ENCODE results near the gene PIK3C3.

PIK3C3 gene

DNA sequence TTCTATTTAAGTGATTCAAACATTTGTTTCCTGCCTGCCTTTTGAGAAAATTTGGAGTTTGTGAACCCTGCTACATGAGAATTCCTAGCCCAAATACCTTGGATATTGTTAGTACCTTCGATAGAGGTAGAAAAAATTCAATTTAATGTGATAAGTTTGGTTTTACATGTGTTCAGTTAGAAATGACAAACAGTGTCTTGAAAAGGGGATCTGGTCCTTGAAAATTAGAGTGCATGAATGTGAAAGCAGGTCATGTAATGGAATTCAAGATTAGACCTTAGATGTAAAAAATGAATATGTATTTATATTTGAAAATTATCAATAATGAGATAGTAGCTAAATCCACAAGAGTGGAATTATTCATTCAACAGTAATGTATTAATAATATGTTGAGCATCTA, 70.5 kb downstream of the PIK3C3 start:
- Histone ChIP-seq H3K36me3 (ENCODE audit: control insufficient read depth, insufficient read depth, low read length) (peaks cover 18% of the 10 kb centered on the region), H3K4me3 (ENCODE audit: low read depth, low read length) (no peak overlapping the region), H3K27me3 (ENCODE audit: control insufficient read depth, insufficient read depth, low read length) (no peaks in the 10 kb centered on the region), H3K9ac (ENCODE audit: low read length) (no peak overlapping the region), H3K9me3 (ENCODE audit: control insufficient read depth, insufficient read depth, low read depth, low read length) (no peaks in the 10 kb centered on the region), H3K4me1 (ENCODE audit: control insufficient read depth, insufficient read depth, low read length) (no peaks in the 10 kb centered on the region), H3K27ac (ENCODE audit: low read depth, low read length) (no peak overlapping the region)

DNA sequence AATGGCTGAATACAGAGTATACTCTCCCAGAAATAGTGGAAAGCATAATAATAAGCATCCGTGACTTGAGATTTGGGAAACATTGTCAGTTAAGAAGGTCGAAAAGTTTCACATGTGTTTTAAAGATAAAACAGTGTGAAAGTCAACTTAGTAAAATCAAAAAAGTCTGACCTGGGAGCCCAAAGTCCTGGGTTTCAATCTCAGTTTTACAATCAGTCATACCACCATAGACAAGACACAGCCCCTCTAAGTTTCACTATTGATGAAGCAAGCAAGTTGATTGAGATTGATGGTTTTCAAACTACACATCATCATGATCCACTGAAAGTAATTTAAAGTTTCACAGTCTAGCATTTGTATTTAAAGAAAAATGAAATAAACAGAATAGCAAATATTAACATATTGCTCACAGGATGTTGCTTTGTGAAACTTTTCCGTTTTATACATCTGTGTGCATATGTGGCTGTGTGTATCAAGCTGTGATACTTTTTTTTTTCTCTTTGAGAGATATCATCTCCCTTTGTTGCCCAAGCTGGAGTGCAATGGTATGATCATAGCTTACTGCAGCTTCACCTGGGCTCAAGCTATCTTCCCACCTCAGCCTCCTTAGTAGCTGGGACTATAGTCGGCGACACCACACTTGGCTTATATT, 71.1 kb downstream of the PIK3C3 start:
- Histone ChIP-seq H3K9me3 (ENCODE audit: control insufficient read depth, insufficient read depth, low read depth, low read length) (no peaks in the 10 kb centered on the region), H3K9ac (ENCODE audit: low read length) (no peak overlapping the region), H3K27ac (ENCODE audit: low read depth, low read length) (no peak overlapping the region), H3K4me1 (ENCODE audit: control insufficient read depth, insufficient read depth, low read length) (no peaks in the 10 kb centered on the region), H3K36me3 (ENCODE audit: control insufficient read depth, insufficient read depth, low read length) (peaks cover 13% of the 10 kb centered on the region), H3K4me3 (ENCODE audit: low read depth, low read length) (no peak overlapping the region), H3K27me3 (ENCODE audit: control insufficient read depth, insufficient read depth, low read length) (no peaks in the 10 kb centered on the region)

DNA sequence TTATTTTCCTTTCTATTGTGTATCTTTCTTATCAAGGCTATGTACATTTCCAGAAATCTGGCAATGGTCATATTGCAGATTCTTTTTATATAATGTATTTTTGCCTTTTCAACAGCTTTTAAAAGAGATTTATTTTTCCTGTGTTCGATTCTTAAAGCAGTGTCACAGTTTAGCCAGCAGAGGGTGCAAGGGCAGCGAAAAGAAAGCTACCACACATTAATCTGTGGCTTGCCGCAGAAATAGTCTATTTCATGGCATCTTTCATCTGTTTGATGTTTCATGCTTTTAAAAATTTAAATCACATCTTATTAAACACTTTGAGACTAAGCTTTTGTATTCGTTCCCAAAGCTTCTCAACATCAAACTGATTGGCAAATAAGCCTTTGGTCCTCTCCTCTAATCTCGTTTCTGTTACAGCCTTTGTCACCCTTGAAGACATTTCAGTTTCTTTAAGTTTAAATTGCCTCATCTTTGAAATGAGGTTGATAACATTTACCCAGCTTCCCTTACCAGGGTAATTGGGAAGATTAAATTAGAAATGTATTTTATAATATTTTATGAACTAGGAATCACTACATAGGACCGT, 73.3 kb downstream of the PIK3C3 start:
- H3K4me3 ChIP-seq (ENCODE audit: low read depth, low read length) = no peak overlapping the region
- H3K27ac ChIP-seq (ENCODE audit: low read depth, low read length) = no peak overlapping the region
- no peaks in the 10 kb centered on the region for H3K4me1 ChIP-seq (ENCODE audit: control insufficient read depth, insufficient read depth, low read length)
- no peak overlapping the region for H3K9ac ChIP-seq (ENCODE audit: low read length)
- peaks cover 13% of the 10 kb centered on the region for H3K36me3 ChIP-seq (ENCODE audit: control insufficient read depth, insufficient read depth, low read length)
- H3K27me3 ChIP-seq (ENCODE audit: control insufficient read depth, insufficient read depth, low read length) = no peaks in the 10 kb centered on the region
- no peaks in the 10 kb centered on the region for H3K9me3 ChIP-seq (ENCODE audit: control insufficient read depth, insufficient read depth, low read depth, low read length)

DNA sequence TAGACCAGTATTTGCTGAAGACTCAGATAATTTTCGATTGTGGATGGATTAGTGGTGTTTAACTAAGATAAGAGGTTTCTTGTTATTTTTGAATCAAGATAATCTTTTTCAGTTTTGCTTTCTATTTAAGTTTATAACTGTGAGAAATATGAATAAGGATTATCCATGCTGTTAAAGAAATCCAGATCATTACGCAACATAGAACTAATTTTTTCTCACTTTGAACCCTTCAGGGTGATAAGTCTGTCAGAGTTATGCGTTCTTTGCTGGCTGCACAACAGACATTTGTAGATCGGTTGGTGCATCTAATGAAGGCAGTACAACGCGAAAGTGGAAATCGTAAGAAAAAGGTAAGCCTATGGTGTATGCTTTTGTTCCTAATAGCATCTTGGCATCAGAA, 74.1 kb downstream of the PIK3C3 start:
- H3K9me3 ChIP-seq (ENCODE audit: control insufficient read depth, insufficient read depth, low read depth, low read length) = no peaks in the 10 kb centered on the region
- peaks cover 20% of the 10 kb centered on the region for H3K36me3 ChIP-seq (ENCODE audit: control insufficient read depth, insufficient read depth, low read length)
- H3K4me3 ChIP-seq (ENCODE audit: low read depth, low read length) = no peak overlapping the region
- H3K4me1 ChIP-seq (ENCODE audit: control insufficient read depth, insufficient read depth, low read length) = no peaks in the 10 kb centered on the region
- no peak overlapping the region for H3K27ac ChIP-seq (ENCODE audit: low read depth, low read length)
- no peaks in the 10 kb centered on the region for H3K27me3 ChIP-seq (ENCODE audit: control insufficient read depth, insufficient read depth, low read length)
- H3K9ac ChIP-seq (ENCODE audit: low read length) = no peak overlapping the region

DNA sequence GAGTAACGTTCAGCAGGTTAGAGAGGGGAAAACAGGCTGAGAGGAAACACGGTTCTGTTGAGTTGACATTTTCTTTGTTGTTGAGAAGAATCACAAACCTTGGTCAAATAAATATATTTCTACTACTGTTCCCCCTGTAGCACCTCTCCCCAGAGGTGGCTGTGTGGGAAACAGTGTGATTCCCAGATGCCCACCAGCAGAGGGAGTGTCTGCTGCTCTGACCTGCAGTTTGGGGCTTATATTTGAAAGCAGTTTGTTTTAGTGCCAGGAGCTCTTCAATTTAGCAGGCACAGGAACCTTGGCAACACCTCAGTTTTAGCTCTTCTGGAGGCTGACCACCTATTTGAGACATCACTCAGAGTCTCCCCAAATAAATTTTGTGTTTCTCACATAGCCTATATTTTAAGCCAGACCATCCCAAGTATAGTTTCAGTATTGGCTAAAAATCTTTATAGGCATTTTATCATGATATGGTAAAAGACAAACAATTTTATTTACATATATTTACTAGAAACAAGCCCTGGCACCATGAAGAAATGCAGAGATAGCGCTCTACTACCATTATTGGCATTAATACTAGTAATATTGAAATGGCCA, 75.7 kb downstream of the PIK3C3 start:
- Histone ChIP-seq H3K27ac (ENCODE audit: low read depth, low read length) (no peak overlapping the region), H3K9me3 (ENCODE audit: control insufficient read depth, insufficient read depth, low read depth, low read length) (no peaks in the 10 kb centered on the region), H3K9ac (ENCODE audit: low read length) (no peak overlapping the region), H3K4me1 (ENCODE audit: control insufficient read depth, insufficient read depth, low read length) (no peaks in the 10 kb centered on the region), H3K4me3 (ENCODE audit: low read depth, low read length) (no peak overlapping the region), H3K27me3 (ENCODE audit: control insufficient read depth, insufficient read depth, low read length) (no peaks in the 10 kb centered on the region), H3K36me3 (ENCODE audit: control insufficient read depth, insufficient read depth, low read length) (peaks cover 30% of the 10 kb centered on the region)

DNA sequence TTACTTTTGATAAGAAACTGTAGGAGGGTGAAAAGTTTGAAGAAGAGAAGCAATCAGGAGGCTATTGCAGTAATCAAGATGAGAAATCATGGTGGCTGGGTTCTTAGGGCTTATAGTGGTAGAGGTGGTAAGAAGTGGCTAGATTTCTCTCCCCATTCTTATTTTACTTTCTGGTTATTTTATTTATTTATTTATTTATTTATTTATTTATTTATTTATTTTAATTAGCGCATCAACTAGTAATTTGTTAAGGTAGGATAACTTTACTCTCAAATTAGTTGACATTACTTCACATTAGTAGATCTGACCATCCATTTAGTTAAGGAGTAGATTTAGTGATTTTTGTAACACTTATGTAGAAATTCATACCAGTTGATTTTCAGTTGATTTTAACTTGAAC, 77.4 kb downstream of the PIK3C3 start:
- Histone ChIP-seq H3K36me3 (ENCODE audit: control insufficient read depth, insufficient read depth, low read length) (peaks cover 34% of the 10 kb centered on the region), H3K27me3 (ENCODE audit: control insufficient read depth, insufficient read depth, low read length) (no peaks in the 10 kb centered on the region), H3K9me3 (ENCODE audit: control insufficient read depth, insufficient read depth, low read depth, low read length) (no peaks in the 10 kb centered on the region), H3K4me1 (ENCODE audit: control insufficient read depth, insufficient read depth, low read length) (no peaks in the 10 kb centered on the region), H3K4me3 (ENCODE audit: low read depth, low read length) (no peak overlapping the region), H3K9ac (ENCODE audit: low read length) (no peak overlapping the region), H3K27ac (ENCODE audit: low read depth, low read length) (no peak overlapping the region)

DNA sequence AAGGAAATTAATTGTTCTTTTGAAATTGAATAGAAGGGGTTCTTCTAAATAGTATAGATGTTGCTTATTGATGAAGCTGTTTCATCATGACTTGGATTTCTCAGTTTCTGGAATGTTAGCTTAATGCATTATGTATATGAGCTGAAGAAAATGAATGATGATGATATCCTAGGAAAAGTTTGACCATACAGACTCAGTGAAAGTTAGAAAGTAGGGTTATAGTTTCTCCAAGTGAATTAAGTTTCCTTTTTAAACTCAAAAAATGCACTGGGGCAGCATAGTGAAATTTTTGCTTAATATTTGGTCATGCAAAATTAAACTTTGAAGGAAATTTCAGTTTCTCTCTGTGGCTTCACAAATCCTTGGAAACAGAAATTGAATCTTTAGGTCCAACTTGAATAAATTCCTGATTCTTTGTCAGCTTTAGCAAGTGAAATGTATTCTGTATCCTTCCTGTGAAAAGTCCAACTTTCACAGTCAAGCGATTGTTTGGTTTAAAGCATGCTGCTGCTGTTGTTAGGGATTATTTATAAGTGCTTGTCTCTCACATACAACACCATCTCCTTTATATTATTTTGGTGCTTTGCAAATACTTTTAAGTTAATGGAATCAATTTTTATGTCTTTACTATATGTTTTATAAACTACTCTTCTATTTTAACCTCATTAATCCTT, 78.2 kb downstream of the PIK3C3 start:
- Histone ChIP-seq H3K27me3 (ENCODE audit: control insufficient read depth, insufficient read depth, low read length) (no peaks in the 10 kb centered on the region), H3K36me3 (ENCODE audit: control insufficient read depth, insufficient read depth, low read length) (peaks cover 40% of the 10 kb centered on the region)

DNA sequence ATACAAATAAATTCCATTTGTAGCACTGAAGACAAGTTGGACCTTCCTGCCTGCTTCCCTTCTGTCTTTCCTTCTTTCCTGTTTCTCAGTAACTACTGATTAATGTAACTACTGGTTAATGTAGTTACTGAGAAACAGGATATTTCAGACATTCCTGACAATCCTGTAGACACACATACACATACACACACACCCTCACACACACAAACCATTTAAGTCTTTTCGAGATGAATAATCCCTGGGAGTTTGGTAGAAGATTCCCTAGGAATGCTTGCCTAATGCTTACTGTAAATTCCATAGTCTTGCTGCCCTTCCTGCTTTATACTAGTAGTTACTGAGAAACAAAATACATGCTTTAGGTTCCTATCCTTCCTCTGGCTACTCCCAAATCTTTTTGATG, 83.9 kb downstream of the PIK3C3 start:
- no peaks in the 10 kb centered on the region for H3K4me1 ChIP-seq (ENCODE audit: control insufficient read depth, insufficient read depth, low read length)
- no peak overlapping the region for H3K9ac ChIP-seq (ENCODE audit: low read length)
- H3K27ac ChIP-seq (ENCODE audit: low read depth, low read length) = no peak overlapping the region
- no peaks in the 10 kb centered on the region for H3K27me3 ChIP-seq (ENCODE audit: control insufficient read depth, insufficient read depth, low read length)
- no peak overlapping the region for H3K4me3 ChIP-seq (ENCODE audit: low read depth, low read length)
- peaks cover 58% of the 10 kb centered on the region for H3K36me3 ChIP-seq (ENCODE audit: control insufficient read depth, insufficient read depth, low read length)
- H3K9me3 ChIP-seq (ENCODE audit: control insufficient read depth, insufficient read depth, low read depth, low read length) = no peaks in the 10 kb centered on the region

More for the DNA sequence above, 78.2 kb downstream of the PIK3C3 start:
- Histone ChIP-seq H3K4me3 (ENCODE audit: low read depth, low read length) (no peak overlapping the region), H3K9ac (ENCODE audit: low read length) (no peak overlapping the region), H3K9me3 (ENCODE audit: control insufficient read depth, insufficient read depth, low read depth, low read length) (no peaks in the 10 kb centered on the region), H3K4me1 (ENCODE audit: control insufficient read depth, insufficient read depth, low read length) (no peaks in the 10 kb centered on the region), H3K27ac (ENCODE audit: low read depth, low read length) (no peak overlapping the region)

DNA sequence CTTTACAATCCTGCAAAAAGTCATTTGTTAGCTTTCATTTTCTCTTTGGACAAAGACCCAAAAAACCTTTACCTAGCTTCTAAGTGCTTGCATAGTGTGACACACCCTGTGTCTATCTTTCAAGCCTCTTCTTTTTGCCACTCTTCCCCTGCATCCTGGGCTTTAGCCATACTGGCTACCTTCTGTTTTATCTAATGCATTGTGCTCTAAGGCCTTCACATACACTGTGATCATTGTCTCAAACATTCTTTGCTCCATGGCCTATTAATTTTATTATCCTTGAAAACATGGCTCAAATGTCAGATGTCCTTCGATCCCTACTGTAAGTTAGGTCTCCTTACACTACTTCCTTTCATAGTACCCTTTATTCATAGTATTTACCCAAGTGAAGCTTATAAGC, 84.4 kb downstream of the PIK3C3 start:
- Histone ChIP-seq H3K27ac (ENCODE audit: low read depth, low read length) (no peak overlapping the region), H3K4me1 (ENCODE audit: control insufficient read depth, insufficient read depth, low read length) (no peaks in the 10 kb centered on the region), H3K9ac (ENCODE audit: low read length) (no peak overlapping the region), H3K9me3 (ENCODE audit: control insufficient read depth, insufficient read depth, low read depth, low read length) (no peaks in the 10 kb centered on the region), H3K36me3 (ENCODE audit: control insufficient read depth, insufficient read depth, low read length) (peaks cover 55% of the 10 kb centered on the region), H3K4me3 (ENCODE audit: low read depth, low read length) (no peak overlapping the region), H3K27me3 (ENCODE audit: control insufficient read depth, insufficient read depth, low read length) (no peaks in the 10 kb centered on the region)

DNA sequence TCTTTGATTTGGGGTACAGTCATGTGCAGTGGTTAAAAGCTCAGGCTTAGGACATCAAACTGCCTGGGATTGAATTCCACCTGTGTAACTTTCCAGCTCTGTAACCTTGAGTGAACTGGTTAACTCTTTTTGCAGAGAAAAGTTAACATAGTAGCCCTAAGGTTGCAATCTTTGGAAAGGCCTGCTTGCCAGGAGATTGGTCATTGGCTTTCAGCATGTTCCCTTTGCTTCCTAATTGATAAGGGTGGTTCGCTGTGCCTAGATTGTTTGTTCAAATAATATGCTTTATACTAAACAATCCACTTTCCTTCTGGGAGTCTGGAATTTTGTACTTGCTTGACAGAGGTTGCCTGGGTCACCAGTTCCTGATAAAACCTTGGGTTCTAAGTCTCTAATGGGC, 86.8 kb downstream of the PIK3C3 start:
- peaks cover 50% of the 10 kb centered on the region for H3K36me3 ChIP-seq (ENCODE audit: control insufficient read depth, insufficient read depth, low read length)
- H3K4me3 ChIP-seq (ENCODE audit: low read depth, low read length) = no peak overlapping the region
- H3K4me1 ChIP-seq (ENCODE audit: control insufficient read depth, insufficient read depth, low read length) = no peaks in the 10 kb centered on the region
- H3K9me3 ChIP-seq (ENCODE audit: control insufficient read depth, insufficient read depth, low read depth, low read length) = no peaks in the 10 kb centered on the region
- no peak overlapping the region for H3K27ac ChIP-seq (ENCODE audit: low read depth, low read length)
- H3K27me3 ChIP-seq (ENCODE audit: control insufficient read depth, insufficient read depth, low read length) = no peaks in the 10 kb centered on the region
- H3K9ac ChIP-seq (ENCODE audit: low read length) = no peak overlapping the region

DNA sequence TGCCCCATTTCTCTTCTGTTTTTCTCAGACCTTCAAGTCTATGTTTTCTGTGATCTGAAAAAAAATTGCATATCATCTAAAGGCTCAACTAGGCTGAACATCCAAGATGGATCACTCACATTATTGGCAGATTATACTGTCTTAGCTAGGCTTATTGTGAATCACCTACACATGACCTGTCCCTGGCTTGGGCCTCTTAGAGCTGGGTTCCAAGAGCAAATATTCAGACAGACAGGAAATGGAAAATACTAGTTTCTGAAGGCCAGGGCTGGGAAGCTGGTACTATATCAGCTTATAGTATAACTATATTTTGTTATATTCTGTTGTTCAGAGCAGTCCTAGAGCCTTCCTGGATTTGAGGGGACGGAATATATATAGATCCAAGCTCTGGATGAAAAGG, 90.3 kb downstream of the PIK3C3 start:
- no peaks in the 10 kb centered on the region for H3K9me3 ChIP-seq (ENCODE audit: control insufficient read depth, insufficient read depth, low read depth, low read length)
- no peaks in the 10 kb centered on the region for H3K4me1 ChIP-seq (ENCODE audit: control insufficient read depth, insufficient read depth, low read length)
- H3K4me3 ChIP-seq (ENCODE audit: low read depth, low read length) = no peak overlapping the region
- no peak overlapping the region for H3K27ac ChIP-seq (ENCODE audit: low read depth, low read length)
- H3K27me3 ChIP-seq (ENCODE audit: control insufficient read depth, insufficient read depth, low read length) = no peaks in the 10 kb centered on the region
- no peak overlapping the region for H3K9ac ChIP-seq (ENCODE audit: low read length)
- H3K36me3 ChIP-seq (ENCODE audit: control insufficient read depth, insufficient read depth, low read length) = peaks cover 30% of the 10 kb centered on the region
